H9 (cell line): ENCODE results near the gene FAM76B. TPM values are rescaled to one million over a fixed set of nuclear protein-coding genes. Genes with fewer than 3 reads are reported as not detected.

Source experiments
- DNase-seq: peaks from one replicate; pipeline ENCODE4 v3.0.0-alpha.2; 2017
- H2AFZ ChIP-seq: one replicate; pipeline ENCODE4 v1.6.1; 2013; ENCODE audit warnings: mild to moderate bottlenecking, low read length, control low read depth, moderate library complexity
- H2AK5ac ChIP-seq: 2 replicates; pipeline ENCODE4 v1.6.1; 2013; ENCODE audit warnings: low read length, control low read depth, mixed read lengths; ENCODE audit not compliant: insufficient read length
- H2BK120ac ChIP-seq: one replicate; pipeline ENCODE4 v1.6.1; 2013; ENCODE audit warnings: low read depth, mild to moderate bottlenecking, low read length, control low read depth, inconsistent platforms; ENCODE audit not compliant: poor library complexity, severe bottlenecking
- H2BK12ac ChIP-seq: 2 replicates; pipeline ENCODE4 v1.6.1; 2013; ENCODE audit warnings: low read length, control low read depth, mixed read lengths, low read depth; ENCODE audit not compliant: insufficient read length
- H2BK15ac ChIP-seq: 2 replicates; pipeline ENCODE4 v1.6.1; 2013; ENCODE audit warnings: low read depth, low read length, control low read depth
- H2BK20ac ChIP-seq: one replicate; pipeline ENCODE4 v1.6.1; 2013; ENCODE audit warnings: low read depth, mild to moderate bottlenecking, low read length, control low read depth, inconsistent platforms; ENCODE audit not compliant: poor library complexity, severe bottlenecking
- H2BK5ac ChIP-seq: 2 replicates; pipeline ENCODE4 v1.6.1; 2013; ENCODE audit warnings: low read length, control low read depth, mixed read lengths; ENCODE audit not compliant: insufficient read length
- H3K14ac ChIP-seq: 2 replicates; pipeline ENCODE4 v1.6.1; 2013; ENCODE audit warnings: low read length, control low read depth; ENCODE audit not compliant: insufficient read depth
- H3K18ac ChIP-seq: 2 replicates; pipeline ENCODE4 v1.6.1; 2013; ENCODE audit warnings: low read depth, mild to moderate bottlenecking, mixed read lengths, low read length, control low read depth; ENCODE audit not compliant: insufficient read length
- H3K23ac ChIP-seq: 2 replicates; pipeline ENCODE4 v1.6.1; 2013; ENCODE audit warnings: low read length, control low read depth, mixed read lengths, low read depth; ENCODE audit not compliant: insufficient read length
- H3K23me2 ChIP-seq: 2 replicates; pipeline ENCODE4 v1.6.1; 2013; ENCODE audit warnings: low read depth, mild to moderate bottlenecking, mixed read lengths, low read length, control low read depth; ENCODE audit not compliant: insufficient read length, poor library complexity, severe bottlenecking
- H3K27ac ChIP-seq: 2 replicates; pipeline ENCODE4 v1.5.1; 2013; ENCODE audit warnings: low read length, control low read depth, mixed read lengths, low read depth; ENCODE audit not compliant: insufficient read length
- H3K27me3 ChIP-seq: 2 replicates; pipeline ENCODE4 v1.6.1; 2013; ENCODE audit warnings: low read length, control low read depth, inconsistent platforms; ENCODE audit not compliant: insufficient read depth
- H3K4ac ChIP-seq: 2 replicates; pipeline ENCODE4 v1.6.1; 2013; ENCODE audit warnings: low read depth, mild to moderate bottlenecking, control low read depth, inconsistent platforms, low read length, moderate library complexity
- H3K4me1 ChIP-seq: 2 replicates; pipeline ENCODE4 v1.6.1; 2013; ENCODE audit warnings: low read length, control low read depth, inconsistent platforms; ENCODE audit not compliant: insufficient read depth
- H3K4me2 ChIP-seq: 2 replicates; pipeline ENCODE4 v1.6.1; 2013; ENCODE audit warnings: low read length, control low read depth, mixed read lengths; ENCODE audit not compliant: insufficient read length, insufficient read depth
- H3K56ac ChIP-seq: 2 replicates; pipeline ENCODE4 v1.6.1; 2013; ENCODE audit warnings: low read depth, mild to moderate bottlenecking, mixed read lengths, low read length, control low read depth; ENCODE audit not compliant: insufficient read length
- H3K79me1 ChIP-seq: 2 replicates; pipeline ENCODE4 v1.6.1; 2013; ENCODE audit warnings: low read depth, mild to moderate bottlenecking, moderate library complexity, low read length, control low read depth, inconsistent platforms; ENCODE audit not compliant: insufficient read depth, poor library complexity, severe bottlenecking
- H3K79me2 ChIP-seq: 2 replicates; pipeline ENCODE4 v1.6.1; 2013; ENCODE audit warnings: low read length, control low read depth, inconsistent platforms; ENCODE audit not compliant: insufficient read depth
- H3K9ac ChIP-seq: 2 replicates; pipeline ENCODE4 v1.6.1; 2013; ENCODE audit warnings: low read length, control low read depth, mixed read lengths; ENCODE audit not compliant: insufficient read length; ENCODE audit errors: extremely low read depth
- H3K9me3 ChIP-seq: one replicate; pipeline ENCODE4 v1.6.1; 2013; ENCODE audit warnings: low read depth, low read length, inconsistent platforms; ENCODE audit not compliant: control insufficient read depth
- H3T11ph ChIP-seq: one replicate; pipeline ENCODE4 v1.6.1; 2013; ENCODE audit warnings: mild to moderate bottlenecking, low read length, control low read depth, inconsistent platforms
- H4K20me1 ChIP-seq: one replicate; pipeline ENCODE4 v1.6.1; 2013; ENCODE audit not compliant: control insufficient read depth, insufficient read length, insufficient read depth
- H4K5ac ChIP-seq: 2 replicates; pipeline ENCODE4 v1.6.1; 2013; ENCODE audit warnings: low read depth, mild to moderate bottlenecking, mixed read lengths, low read length, control low read depth; ENCODE audit not compliant: insufficient read length
- H4K8ac ChIP-seq: replicated peaks from 2 replicates; pipeline ENCODE4 v1.6.1; 2013; ENCODE audit warnings: low read length, control low read depth, mixed read lengths, low read depth; ENCODE audit not compliant: insufficient read length
- H4K91ac ChIP-seq: 2 replicates; pipeline ENCODE4 v1.6.1; 2013; ENCODE audit warnings: low read depth, mild to moderate bottlenecking, moderate library complexity, mixed read lengths, low read length, control low read depth; ENCODE audit not compliant: insufficient read length
- H3K27ac Mint-ChIP-seq, 3 experiments: 2 replicates in 2 of 3; 3 replicates in 1 of 3; pipeline ENCODE4 v1.8.0; 2020 to 2021; ENCODE audit warnings: mixed read lengths in 3 of 3, mild to moderate bottlenecking in 1 of 3, moderate library complexity in 1 of 3
- H3K27me3 Mint-ChIP-seq: 2 replicates; pipeline ENCODE4 v1.8.0; 2021; ENCODE audit warnings: low read depth, mild to moderate bottlenecking, moderate library complexity, mixed read lengths
- H3K36me3 Mint-ChIP-seq, 3 experiments: 2 replicates in 2 of 3; 3 replicates in 1 of 3; pipeline ENCODE4 v1.8.0; 2020 to 2021; ENCODE audit warnings: low read depth in 3 of 3, mixed read lengths in 3 of 3; ENCODE audit not compliant: insufficient read depth in 1 of 3
- H3K4me1 Mint-ChIP-seq, 2 experiments: 2 replicates each; pipeline ENCODE4 v1.8.0; 2020; ENCODE audit warnings: mixed read lengths in 2 of 2
- H3K4me3 Mint-ChIP-seq, 2 experiments: 2 replicates in 1 of 2; 3 replicates in 1 of 2; pipeline ENCODE4 v1.8.0; 2020 to 2021; ENCODE audit warnings: mild to moderate bottlenecking in 2 of 2, mixed read lengths in 2 of 2, moderate library complexity in 1 of 2
- H3K9me3 Mint-ChIP-seq, 2 experiments: 2 replicates in 1 of 2; 3 replicates in 1 of 2; pipeline ENCODE4 v1.8.0; 2020; ENCODE audit warnings: mild to moderate bottlenecking in 2 of 2, mixed read lengths in 2 of 2, moderate library complexity in 1 of 2
- CTCF ChIP-seq: fragments of 200-600 bp; sonication (generic); conservative IDR thresholded peaks from 3 replicates; pipeline ENCODE4 v1.8.0; 2021; ENCODE audit warnings: antibody characterized with exemption, mild to moderate bottlenecking
- WGBS: extraction: QIAGEN DNeasy Blood & Tissue Kit; methylation state at CpG from one replicate; pipeline ENCODE4 v1.1.7; 2013; ENCODE audit warnings: missing lambda C conversion rate, low lambda C conversion rate, mixed read lengths; ENCODE audit not compliant: insufficient read length; ENCODE audit errors: extremely low coverage; 5-methylcytosine and 5-hydroxymethylcytosine counted together
- total RNA-seq: library from RNA; stranded (reverse); gene quantifications from 2 replicates; pipeline ENCODE4 v1.2.1, GENCODE V29; 2021

The FAM76B gene
- total RNA-seq, 1 experiment from 2014 or later, result 31.5 TPM

GRCh38 chr11:95764267-95764898 lies 25.2 kb downstream of the FAM76B start:
- Histone ChIP-seq H3K23me2 (no peaks in the 10 kb centered on the region), H4K8ac (no peak overlapping the region), H3K18ac (no peak overlapping the region), H2AK5ac (no peak overlapping the region), H2BK15ac (no peak overlapping the region), H3K4me1 (no peaks in the 10 kb centered on the region), H3K27ac (no peak overlapping the region), H3K9ac (no peak overlapping the region), H3K14ac (no peak overlapping the region), H2BK12ac (no peak overlapping the region), H3K9me3 (no peaks in the 10 kb centered on the region), H3K27me3 (no peaks in the 10 kb centered on the region), H4K20me1 (no peaks in the 10 kb centered on the region), H3K79me1 (no peaks in the 10 kb centered on the region), H3K4ac (no peak overlapping the region), H4K91ac (no peak overlapping the region), H3K23ac (no peak overlapping the region), H3K79me2 (no peaks in the 10 kb centered on the region), H3K56ac (no peak overlapping the region), H2BK20ac (no peak overlapping the region), H3T11ph (no peak overlapping the region), H2AFZ (no peak overlapping the region), H3K4me2 (no peak overlapping the region), H2BK120ac (no peak overlapping the region), H2BK5ac (no peak overlapping the region), H4K5ac (no peak overlapping the region)
- WGBS, result no CpG with 5 or more reads among the region's 4 CpGs
- Mint-ChIP-seq H3K4me1 (no peaks in the 10 kb centered on the region), H3K36me3 (peaks cover 0 to 6% (median 0%) of the 10 kb centered on the region in 3 experiments; a peak in 1 of 7 replicates), H3K9me3 (no peaks in the 10 kb centered on the region), H3K27me3 (no peaks in the 10 kb centered on the region), H3K27ac (no peak overlapping the region), H3K4me3 (no peak overlapping the region)
- peak; percentile 82 for TF ChIP-seq CTCF
- DNase-seq, result no peak
